RWPE2 (cell line): Measurements from ENCODE around the gene NLN.

Experiments used
- ATAC-seq: fragments of 200-7000 bp; cut with Tn5 transposase; 3 replicates; pipeline ENCODE4 v1.9.1; 2021; ENCODE audit warnings: low read depth
- DNase-seq: peaks from one replicate; pipeline ENCODE4 v3.0.0-alpha.2; 2020; ENCODE audit warnings: low spot score
- H3K27ac ChIP-seq: fragments of 450-650 bp; 2 replicates; pipeline ENCODE4 v1.5.1; 2017; ENCODE audit warnings: mild to moderate bottlenecking; ENCODE audit not compliant: poor library complexity, severe bottlenecking
- H3K27me3 ChIP-seq: fragments of 250-450 bp; sonication (Bioruptor Pico); 2 replicates; pipeline ENCODE4 v1.5.1; 2021; ENCODE audit warnings: mild to moderate bottlenecking, moderate library complexity; ENCODE audit not compliant: insufficient read depth, poor library complexity, severe bottlenecking
- H3K36me3 ChIP-seq: fragments of 250-450 bp; sonication (Bioruptor Pico); 2 replicates; pipeline ENCODE4 v1.5.1; 2020; ENCODE audit warnings: low read depth, mild to moderate bottlenecking, moderate library complexity
- H3K4me1 ChIP-seq: fragments of 250-450 bp; sonication (Bioruptor Pico); 2 replicates; pipeline ENCODE4 v1.5.1; 2021; ENCODE audit warnings: mild to moderate bottlenecking, moderate library complexity; ENCODE audit not compliant: insufficient read depth, poor library complexity, severe bottlenecking
- H3K4me3 ChIP-seq: fragments of 250-450 bp; sonication (Bioruptor Pico); 2 replicates; pipeline ENCODE4 v1.5.1; 2021; ENCODE audit warnings: mild to moderate bottlenecking, moderate library complexity; ENCODE audit not compliant: severe bottlenecking
- H3K9me3 ChIP-seq: fragments of 250-450 bp; sonication (Bioruptor Pico); 2 replicates; pipeline ENCODE4 v1.5.1; 2021; ENCODE audit warnings: mild to moderate bottlenecking, moderate library complexity; ENCODE audit not compliant: severe bottlenecking
- CTCF ChIP-seq: fragments of 450-650 bp; IDR thresholded peaks from one replicate; pipeline ENCODE4 v1.5.1; 2017; ENCODE audit warnings: mild to moderate bottlenecking, moderate library complexity; ENCODE audit not compliant: poor library complexity, severe bottlenecking

Gene NLN

GRCh38 chr5:65815161-65815560, 93.2 kb downstream of the NLN start:
- DNase-seq: no peak

GRCh38 chr5:65816729-65817128, 94.7 kb downstream of the NLN start:
- Histone ChIP-seq H3K4me3 (no peak overlapping the region), H3K4me1 (peaks cover 13% of the 10 kb centered on the region), H3K9me3 (no peaks in the 10 kb centered on the region), H3K27me3 (no peaks in the 10 kb centered on the region), H3K36me3 (peaks cover 20% of the 10 kb centered on the region), H3K27ac (no peak overlapping the region)
- ATAC-seq (no peak), DNase-seq (no peak)
- TF ChIP-seq CTCF: no peak

More at GRCh38 chr5:65815161-65815560, 93.2 kb downstream of the NLN start:
- ATAC-seq: no peak
- Histone ChIP-seq H3K36me3 (peaks cover 27% of the 10 kb centered on the region), H3K4me1 (peaks cover 27% of the 10 kb centered on the region), H3K9me3 (no peaks in the 10 kb centered on the region), H3K27me3 (no peaks in the 10 kb centered on the region), H3K4me3 (no peak overlapping the region), H3K27ac (no peak overlapping the region)
- no peak for TF ChIP-seq CTCF

GRCh38 chr5:65817931-65818330, 95.9 kb downstream of the NLN start:
- Histone ChIP-seq H3K4me1 (peaks cover 3% of the 10 kb centered on the region), H3K27me3 (no peaks in the 10 kb centered on the region), H3K27ac (no peak overlapping the region), H3K9me3 (no peaks in the 10 kb centered on the region), H3K4me3 (no peak overlapping the region), H3K36me3 (peaks cover 19% of the 10 kb centered on the region)
- no peak for ATAC-seq
- no peak for DNase-seq
- no peak for TF ChIP-seq CTCF

- H3K27ac ChIP-seq: no peak overlapping the region
- DNase-seq (no peak), ATAC-seq (no peak)
These were observed 96.6 kb downstream of the NLN start for GRCh38 chr5:65818592-65818991.

More at GRCh38 chr5:65818592-65818991, 96.6 kb downstream of the NLN start:
- H3K4me3 ChIP-seq: no peak overlapping the region
- peaks cover 9% of the 10 kb centered on the region for H3K4me1 ChIP-seq
- peaks cover 19% of the 10 kb centered on the region for H3K36me3 ChIP-seq
- H3K27me3 ChIP-seq: no peaks in the 10 kb centered on the region
- TF ChIP-seq CTCF: no peak
- no peaks in the 10 kb centered on the region for H3K9me3 ChIP-seq
